H1 (cell line): ENCODE data around the gene CENPX. TPM values are rescaled to one million over a fixed set of nuclear protein-coding genes. Genes with fewer than 3 reads are reported as not detected.
A peak's percentile ranks its signal among the peaks of the same experiment; 100 is the strongest.

ENCODE experiments used
- CTCF ChIA-PET: fragments of 300-600 bp; sonication (Branson Sonifier 250); formaldehyde crosslinking; loops from one replicate; lab custom pipeline; 2021; ENCODE audit not compliant: partially characterized antibody; lab: Charles Lee
- POLR2A ChIA-PET: fragments of 300-600 bp; sonication (Branson Sonifier 250); formaldehyde crosslinking; loops from one replicate; lab custom pipeline; 2021; ENCODE audit warnings: inconsistent platforms; ENCODE audit not compliant: partially characterized antibody; lab: Charles Lee
- DNase-seq, 2 experiments: peaks; one replicate each; pipeline versions ENCODE4 v3.0.0 to v3.0.0-alpha.2; 2010 to 2022; ENCODE audit warnings: low spot score in 2 of 2, low read depth in 1 of 2, mixed read lengths in 1 of 2
- FAIRE-seq: peaks from 2 replicates; lab custom pipeline; 2011; peaks lifted over from hg19 to GRCh38; lab: Jason Lieb, UNC
- H2AFZ ChIP-seq: 2 replicates; pipeline ENCODE4 v1.8.1; 2012; ENCODE audit warnings: low read length, inconsistent platforms
- H2AK5ac ChIP-seq: 2 replicates; pipeline ENCODE4 v1.6.1; 2013; ENCODE audit warnings: low read depth, low read length
- H2BK120ac ChIP-seq: replicated peaks from 2 replicates; pipeline ENCODE3; 2013; ENCODE audit warnings: low read depth, low read length, inconsistent platforms
- H2BK12ac ChIP-seq: 2 replicates; pipeline ENCODE4 v1.6.1; 2013; ENCODE audit warnings: low read depth, low read length
- H2BK15ac ChIP-seq: 2 replicates; pipeline ENCODE4 v1.6.1; 2013; ENCODE audit warnings: low read length
- H2BK20ac ChIP-seq: 2 replicates; pipeline ENCODE4 v1.6.1; 2013; ENCODE audit warnings: low read length
- H2BK5ac ChIP-seq: 2 replicates; pipeline ENCODE4 v1.6.1; 2013; ENCODE audit warnings: low read depth, low read length
- H3K14ac ChIP-seq: 2 replicates; pipeline ENCODE4 v1.6.1; 2013; ENCODE audit warnings: inconsistent platforms; ENCODE audit not compliant: insufficient read length
- H3K18ac ChIP-seq: 2 replicates; pipeline ENCODE4 v1.6.1; 2013; ENCODE audit warnings: low read length; ENCODE audit errors: extremely low read depth
- H3K23ac ChIP-seq: 2 replicates; pipeline ENCODE4 v1.6.1; 2013; ENCODE audit warnings: inconsistent platforms; ENCODE audit not compliant: insufficient read length
- H3K23me2 ChIP-seq: 2 replicates; pipeline ENCODE4 v1.6.1; 2013; ENCODE audit warnings: low read depth, low read length
- H3K27ac ChIP-seq: 2 replicates; pipeline ENCODE4 v1.6.1; 2011; ENCODE audit warnings: low read depth, low read length, inconsistent platforms
- H3K27me3 ChIP-seq, 4 experiments: replicated peaks in 1 of 4; 1 replicate in 1 of 4; 2 replicates in 3 of 4; pipeline versions ENCODE4 v1.6.1 to v1.8.1; 2011 to 2013; ENCODE audit warnings: low read length in 3 of 4, mild to moderate bottlenecking in 3 of 4, inconsistent platforms in 2 of 4, mixed read lengths in 2 of 4, moderate library complexity in 1 of 4; ENCODE audit not compliant: control insufficient read depth in 3 of 4, insufficient read depth in 3 of 4; ENCODE audit errors: extremely low read depth in 1 of 4
- H3K36me3 ChIP-seq, 4 experiments: 2 replicates each; pipeline versions ENCODE4 v1.6.1 to v1.8.1; 2011 to 2013; ENCODE audit warnings: mild to moderate bottlenecking in 4 of 4, low read length in 3 of 4, moderate library complexity in 2 of 4, control low read depth in 1 of 4, inconsistent platforms in 1 of 4; ENCODE audit not compliant: insufficient read depth in 4 of 4, control insufficient read depth in 2 of 4
- H3K4ac ChIP-seq: replicated peaks from 2 replicates; pipeline ENCODE3; 2013; ENCODE audit warnings: low read length, low read depth, mixed read lengths, inconsistent platforms; ENCODE audit not compliant: insufficient read length
- H3K4me1 ChIP-seq, 4 experiments: replicated peaks in 1 of 4; 1 replicate in 1 of 4; 2 replicates in 3 of 4; pipeline versions ENCODE4 v1.6.1 to v1.8.1; 2011 to 2013; ENCODE audit warnings: low read length in 3 of 4, inconsistent platforms in 2 of 4, mixed read lengths in 1 of 4; ENCODE audit not compliant: insufficient read depth in 4 of 4, control insufficient read depth in 3 of 4
- H3K4me2 ChIP-seq, 2 experiments: 2 replicates each; pipeline versions ENCODE4 v1.6.1 to v1.8.1; 2011 to 2013; ENCODE audit warnings: low read depth in 2 of 2, low read length in 2 of 2, control low read depth in 1 of 2, inconsistent platforms in 1 of 2, mild to moderate bottlenecking in 1 of 2; ENCODE audit not compliant: insufficient read depth in 1 of 2
- H3K4me3 ChIP-seq, 4 experiments: fragments of 200-600, 300-600 bp in 1 of 4; sonication (generic), shearing (Covaris generic), sonication (Bioruptor Twin) in 1 of 4; 2 replicates each; pipeline versions ENCODE4 v1.5.1 to v1.8.1; 2011 to 2016; ENCODE audit warnings: low read length in 4 of 4, low read depth in 3 of 4, control low read depth in 2 of 4, inconsistent platforms in 2 of 4, mild to moderate bottlenecking in 2 of 4, mixed read lengths in 1 of 4, moderate library complexity in 1 of 4; ENCODE audit not compliant: insufficient read depth in 2 of 4; ENCODE audit errors: extremely low read depth in 1 of 4
- H3K56ac ChIP-seq: replicated peaks from 2 replicates; pipeline ENCODE3; 2013; ENCODE audit warnings: low read depth, mild to moderate bottlenecking, mixed read lengths, low read length, inconsistent platforms; ENCODE audit not compliant: insufficient read length
- H3K79me1 ChIP-seq: 2 replicates; pipeline ENCODE4 v1.6.1; 2013; ENCODE audit warnings: low read depth, low read length, control low read depth
- H3K79me2 ChIP-seq, 2 experiments: 2 replicates each; pipeline versions ENCODE4 v1.6.1 to v1.8.1; 2012 to 2013; ENCODE audit warnings: low read length in 2 of 2, mild to moderate bottlenecking in 2 of 2, inconsistent platforms in 1 of 2; ENCODE audit not compliant: insufficient read depth in 2 of 2, control insufficient read depth in 1 of 2
- H3K9ac ChIP-seq, 4 experiments: replicated peaks in 1 of 4; 1 replicate in 1 of 4; 2 replicates in 3 of 4; pipeline versions ENCODE4 v1.6.1 to v1.8.1; 2011 to 2013; ENCODE audit warnings: low read depth in 3 of 4, low read length in 3 of 4, control low read depth in 2 of 4, mild to moderate bottlenecking in 2 of 4, moderate library complexity in 2 of 4, inconsistent platforms in 1 of 4; ENCODE audit errors: extremely low read depth in 1 of 4
- H3K9me3 ChIP-seq, 2 experiments: 2 replicates each; pipeline versions ENCODE4 v1.6.1 to v1.8.1; 2012 to 2013; ENCODE audit warnings: mild to moderate bottlenecking in 2 of 2, moderate library complexity in 2 of 2, control low read depth in 1 of 2, inconsistent platforms in 1 of 2, low read depth in 1 of 2, low read length in 1 of 2, mixed read lengths in 1 of 2; ENCODE audit not compliant: insufficient read depth in 2 of 2
- H4K20me1 ChIP-seq, 2 experiments: replicated peaks in 1 of 2; 2 replicates each; pipeline versions ENCODE3 to v1.8.1; 2011 to 2013; ENCODE audit warnings: inconsistent platforms in 2 of 2, low read length in 2 of 2, mild to moderate bottlenecking in 1 of 2; ENCODE audit not compliant: insufficient read depth in 2 of 2, control insufficient read depth in 1 of 2
- H4K5ac ChIP-seq: 2 replicates; pipeline ENCODE4 v1.6.1; 2013; ENCODE audit warnings: low read length, low read depth, mixed read lengths, inconsistent platforms; ENCODE audit not compliant: insufficient read length
- H4K8ac ChIP-seq: 2 replicates; pipeline ENCODE4 v1.8.0; 2013; ENCODE audit warnings: mild to moderate bottlenecking, moderate library complexity, low read length, inconsistent platforms; ENCODE audit not compliant: insufficient read depth; ENCODE audit errors: extremely low read depth
- H4K91ac ChIP-seq: replicated peaks from 2 replicates; pipeline ENCODE3; 2013; ENCODE audit warnings: low read length, mixed read lengths, inconsistent platforms; ENCODE audit not compliant: insufficient read length
- EP300 ChIP-seq, 2 experiments: IDR thresholded peaks; 1 replicate in 1 of 2; 2 replicates in 1 of 2; pipeline ENCODE4 v1.6.1; 2011 to 2012; ENCODE audit warnings: low read depth in 2 of 2, low read length in 2 of 2, mild to moderate bottlenecking in 2 of 2, borderline replicate concordance in 1 of 2, inconsistent platforms in 1 of 2, moderate library complexity in 1 of 2
- JUN ChIP-seq: IDR thresholded peaks from 2 replicates; pipeline ENCODE4 v1.6.1; 2011; ENCODE audit warnings: low read depth, mild to moderate bottlenecking, improper control_type of control experiment, low read length
- MAFK ChIP-seq: IDR thresholded peaks from 2 replicates; pipeline ENCODE4 v1.6.1; 2012; ENCODE audit warnings: low read depth, mild to moderate bottlenecking, improper control_type of control experiment, low read length
- POLR2A ChIP-seq, 2 experiments: IDR thresholded peaks; 1 replicate in 1 of 2; 2 replicates in 1 of 2; pipeline ENCODE4 v1.6.1; 2011; ENCODE audit warnings: low read depth in 2 of 2, low read length in 2 of 2, mild to moderate bottlenecking in 2 of 2; ENCODE audit errors: control extremely low read depth in 1 of 2
- SAP30 ChIP-seq: fragments of 300-600 bp; sonication (generic); IDR thresholded peaks from 2 replicates; pipeline ENCODE4 v1.7.1; 2012; ENCODE audit warnings: low read length, moderate library complexity, mild to moderate bottlenecking, inconsistent platforms; ENCODE audit not compliant: insufficient read depth, insufficient replicate concordance
- ZNF274 ChIP-seq: IDR thresholded peaks from 2 replicates; pipeline ENCODE4 v1.7.0; 2012; ENCODE audit warnings: low read length, borderline replicate concordance; ENCODE audit errors: extremely low read depth
- WGBS, 2 experiments: shearing (Covaris generic) in 1 of 2; methylation state at CpG; one replicate each; pipeline versions ENCODE4 v1.1.6 to v1.1.7; 2013 to 2015; ENCODE audit warnings: low lambda C conversion rate in 2 of 2, mixed read lengths in 2 of 2, inconsistent platforms in 1 of 2, low coverage in 1 of 2, missing lambda C conversion rate in 1 of 2; ENCODE audit not compliant: insufficient replicate concordance in 2 of 2, insufficient coverage in 1 of 2, insufficient read length in 1 of 2; ENCODE audit errors: extremely low coverage in 1 of 2, missing lambda C conversion rate in 1 of 2; 5-methylcytosine and 5-hydroxymethylcytosine counted together
- polyA plus RNA-seq, 7 experiments: library from polyadenylated mRNA; depleted of rRNA in 3 of 7; stranded (reverse) in 5 of 7; unstranded in 2 of 7; fragments of >200 nt in 5 of 7; fragments of 200-250 nt in 2 of 7; gene quantifications; 1 replicate in 5 of 7; 2 replicates in 1 of 7; 4 replicates in 1 of 7; pipeline versions ENCODE4 v1.2.1 to v1.2.3, GENCODE V29; 2011 to 2013; ENCODE audit warnings: missing spikeins in 2 of 7, mixed read lengths in 2 of 7
- total RNA-seq: library from RNA; stranded (reverse); fragmentation: NEBNext Ultra II Directional; extraction: Animal tissue kit (Norgen Biotek cat#: 25700); gene quantifications from 2 replicates; pipeline ENCODE4 v1.2.1, GENCODE V29; 2021

CENPX gene
- total and polyA plus RNA-seq, 2 of the 8 experiments (the other 6 are each of a cell fraction or from before 2014, with no cell fraction given): 116 to 122 TPM

DNA sequence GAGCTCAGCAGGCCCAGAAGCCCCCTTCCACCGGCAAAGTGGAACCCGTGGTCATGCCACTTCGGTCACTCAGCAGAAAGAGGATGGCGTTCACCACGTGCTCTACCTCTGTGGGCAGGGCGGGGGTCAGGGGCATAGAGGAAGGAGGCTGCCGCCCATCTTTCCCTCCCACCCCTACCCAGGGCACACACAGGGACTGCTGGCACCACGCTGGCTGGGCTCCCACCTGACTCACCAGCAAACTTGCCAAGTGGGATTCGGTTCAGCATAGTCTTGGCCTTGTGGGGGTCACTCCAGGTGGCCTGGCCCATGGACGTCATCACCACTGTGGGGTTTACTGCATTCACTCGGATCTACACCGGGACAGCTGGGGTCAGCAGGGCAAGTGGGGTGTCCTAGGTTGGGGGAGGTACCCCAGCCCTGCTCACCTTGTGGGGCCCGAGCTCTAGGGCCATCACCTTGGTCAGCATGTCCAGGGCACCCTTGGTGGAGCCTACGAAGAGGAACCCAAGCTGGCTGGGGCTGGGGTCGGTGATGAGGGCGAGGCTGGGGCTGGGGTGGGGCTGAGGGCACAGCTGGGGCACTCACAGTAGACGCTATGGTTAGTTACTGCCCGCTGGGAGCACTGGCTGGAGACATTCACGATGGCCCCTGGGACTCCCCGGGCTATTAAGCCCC, 13.4 kb upstream of the CENPX start:
- H3K4me3 ChIP-seq: peak overlapping the region in 2 of 4 experiments; percentile 49 to 77; a peak in 5 of 8 replicates
- no peak overlapping the region for H4K8ac ChIP-seq
- peaks cover 3% of the 10 kb centered on the region; the same call in 1 of the 2 replicates for H3K79me1 ChIP-seq
- H2BK5ac ChIP-seq: no peak overlapping the region
- H3K9me3 ChIP-seq: no peaks in the 10 kb centered on the region
- no peak overlapping the region for H4K5ac ChIP-seq
- H3K79me2 ChIP-seq: peaks cover 0 to 2% of the 10 kb centered on the region in 2 experiments; a peak in 1 of 4 replicates
- CTCF ChIA-PET: interaction anchor here (0.6 to 1.9 kb wide), 13 partner anchors 14 to 169 kb away, joined by 3 to 11 read pairs (median 3); partner anchors contain the start of genes CENPX, GPS1, NOTUM and RFNG
- FAIRE-seq (no peak), DNase-seq (no peak)
- no peak overlapping the region for H2BK12ac ChIP-seq
- no peak overlapping the region for H3K9ac ChIP-seq
- no peak overlapping the region for H3K23ac ChIP-seq
- peaks cover 3 to 11% (median 6%) of the 10 kb centered on the region in 4 experiments; a peak in 6 of 7 replicates for H3K4me1 ChIP-seq
- H3K4me2 ChIP-seq: peak overlapping the region; percentile 73 to 90
- no peak overlapping the region for H3K27ac ChIP-seq
- no peak overlapping the region for H2BK15ac ChIP-seq
- WGBS, 2 experiments: 89% methylated on average over 20 of the region's 20 CpGs; no CpG with 5 or more reads in 1 of the 2 experiments
- H3K56ac ChIP-seq: no peak overlapping the region
- no peaks in the 10 kb centered on the region; a peak in 1 of 7 replicates for H3K27me3 ChIP-seq
- H2AFZ ChIP-seq: no peak overlapping the region
- H2BK120ac ChIP-seq: no peak overlapping the region
- H4K91ac ChIP-seq: no peak overlapping the region
- no peaks in the 10 kb centered on the region; a peak in 1 of 8 replicates for H3K36me3 ChIP-seq
- peaks cover 13% of the 10 kb centered on the region; the same call in 1 of the 2 replicates for H3K23me2 ChIP-seq
- POLR2A ChIA-PET: interaction anchor here (0.8 to 1.8 kb wide), 10 partner anchors 16 to 193 kb away, joined by 3 to 8 read pairs (median 4); no protein-coding TSS in a partner anchor
- H3K4ac ChIP-seq: no peak overlapping the region
- no peak overlapping the region for H3K18ac ChIP-seq
- peaks cover 2 to 8% of the 10 kb centered on the region in 2 experiments for H4K20me1 ChIP-seq
- no peak overlapping the region for H2BK20ac ChIP-seq
- H2AK5ac ChIP-seq: no peak overlapping the region
- TF ChIP-seq ZNF274 (no peak), JUN (no peak), EP300 (IDR thresholded peaks at IDR 0.05; ENCODE audit: borderline replicate concordance in 1 of 2, low read depth in 2 of 2, low read length in 2 of 2) (no peak), SAP30 (no peak), POLR2A (IDR thresholded peaks at IDR 0.05; ENCODE audit: control extremely low read depth in 1 of 2, low read depth in 2 of 2, low read length in 2 of 2) (no peak), MAFK (no peak)
- TF ChIP-seq, all 59 proteins: peak for 0
- H3K14ac ChIP-seq: no peak overlapping the region
